D341Med (cell line): ENCODE measurements around the gene OR52W1.
"Not testable (repeated sequence)": the region's sequence is repeated elsewhere in the genome, so short reads cannot be mapped to it uniquely, and the experiment has no call there.

Experiments used
- DNase-seq: peaks from one replicate; pipeline ENCODE4 v3.0.0; 2012; ENCODE audit warnings: low spot score

Gene OR52W1

GRCh38 chr11:6217722-6218121 is 18.7 kb downstream of the OR52W1 start:
- DNase-seq, result no peak

- DNase-seq, result no peak
These were observed 20.3 kb downstream of the OR52W1 start for GRCh38 chr11:6219359-6219758.

- no peak for DNase-seq
These were observed 24.8 kb downstream of the OR52W1 start for GRCh38 chr11:6223854-6224253.

GRCh38 chr11:6224421-6224820 is 25.4 kb downstream of the OR52W1 start:
- no peak for DNase-seq

- DNase-seq, result no peak
These were observed 26.0 kb downstream of the OR52W1 start for GRCh38 chr11:6225024-6225423.

GRCh38 chr11:6225896-6226295 is 26.9 kb downstream of the OR52W1 start:
- DNase-seq, result no peak

GRCh38 chr11:6228520-6228919 is 29.5 kb downstream of the OR52W1 start:
- DNase-seq, result no peak

GRCh38 chr11:6229911-6230310 is 30.9 kb downstream of the OR52W1 start:
- DNase-seq, result no peak

GRCh38 chr11:6232899-6233298 is 33.9 kb downstream of the OR52W1 start:
- no peak for DNase-seq

- no peak for DNase-seq
These were observed 35.0 kb downstream of the OR52W1 start for GRCh38 chr11:6233984-6234386.

GRCh38 chr11:6234387-6235107 is 35.5 kb downstream of the OR52W1 start, which contains the start of gene FHIP1B:
FHIP1B (minus strand) TSS chr11:6234636; CDS start chr11:6224516, 10,120 bp downstream.
- DNase-seq, result peak; percentile 95

GRCh38 chr11:6237266-6237665 is 38.2 kb downstream of the OR52W1 start:
- DNase-seq, result no peak

GRCh38 chr11:6237761-6238302 is 38.8 kb downstream of the OR52W1 start:
- no peak for DNase-seq

- DNase-seq, result no peak
These were observed 39.9 kb downstream of the OR52W1 start, which contains the start of gene CNGA4 for GRCh38 chr11:6238902-6239301. CNGA4 (plus strand) TSS chr11:6239089; CDS start chr11:6239207, 118 bp downstream.

GRCh38 chr11:6240139-6240538 is 41.1 kb downstream of the OR52W1 start:
- no peak for DNase-seq

GRCh38 chr11:6240781-6241180 is 41.8 kb downstream of the OR52W1 start:
- DNase-seq, result no peak

- DNase-seq, result no peak
These were observed 42.3 kb downstream of the OR52W1 start for GRCh38 chr11:6241316-6241715.

- no peak for DNase-seq
These were observed 46.5 kb downstream of the OR52W1 start for GRCh38 chr11:6245536-6245935.

- no peak for DNase-seq
These were observed 49.2 kb downstream of the OR52W1 start for GRCh38 chr11:6248248-6248647.

- not testable (repeated sequence) for DNase-seq
These were observed 49.9 kb downstream of the OR52W1 start for GRCh38 chr11:6248897-6249296.
